Activated CD8-positive, alpha-beta memory T cell treated with anti-CD3 and anti-CD28 coated beads, Interleukin-2, amount 50 U/mL, for 1 hour (primary cell): Measurements from ENCODE around the gene NCEH1.
"Not testable (repeated sequence)": the region's sequence is repeated elsewhere in the genome, so short reads cannot be mapped to it uniquely, and the experiment has no call there.

Experiments
- DNase-seq: peaks from one replicate; pipeline ENCODE4 v3.0.0-alpha.2; 2020; ENCODE audit errors: extremely low read depth

Gene NCEH1, protein sequence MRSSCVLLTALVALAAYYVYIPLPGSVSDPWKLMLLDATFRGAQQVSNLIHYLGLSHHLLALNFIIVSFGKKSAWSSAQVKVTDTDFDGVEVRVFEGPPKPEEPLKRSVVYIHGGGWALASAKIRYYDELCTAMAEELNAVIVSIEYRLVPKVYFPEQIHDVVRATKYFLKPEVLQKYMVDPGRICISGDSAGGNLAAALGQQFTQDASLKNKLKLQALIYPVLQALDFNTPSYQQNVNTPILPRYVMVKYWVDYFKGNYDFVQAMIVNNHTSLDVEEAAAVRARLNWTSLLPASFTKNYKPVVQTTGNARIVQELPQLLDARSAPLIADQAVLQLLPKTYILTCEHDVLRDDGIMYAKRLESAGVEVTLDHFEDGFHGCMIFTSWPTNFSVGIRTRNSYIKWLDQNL

DNA sequence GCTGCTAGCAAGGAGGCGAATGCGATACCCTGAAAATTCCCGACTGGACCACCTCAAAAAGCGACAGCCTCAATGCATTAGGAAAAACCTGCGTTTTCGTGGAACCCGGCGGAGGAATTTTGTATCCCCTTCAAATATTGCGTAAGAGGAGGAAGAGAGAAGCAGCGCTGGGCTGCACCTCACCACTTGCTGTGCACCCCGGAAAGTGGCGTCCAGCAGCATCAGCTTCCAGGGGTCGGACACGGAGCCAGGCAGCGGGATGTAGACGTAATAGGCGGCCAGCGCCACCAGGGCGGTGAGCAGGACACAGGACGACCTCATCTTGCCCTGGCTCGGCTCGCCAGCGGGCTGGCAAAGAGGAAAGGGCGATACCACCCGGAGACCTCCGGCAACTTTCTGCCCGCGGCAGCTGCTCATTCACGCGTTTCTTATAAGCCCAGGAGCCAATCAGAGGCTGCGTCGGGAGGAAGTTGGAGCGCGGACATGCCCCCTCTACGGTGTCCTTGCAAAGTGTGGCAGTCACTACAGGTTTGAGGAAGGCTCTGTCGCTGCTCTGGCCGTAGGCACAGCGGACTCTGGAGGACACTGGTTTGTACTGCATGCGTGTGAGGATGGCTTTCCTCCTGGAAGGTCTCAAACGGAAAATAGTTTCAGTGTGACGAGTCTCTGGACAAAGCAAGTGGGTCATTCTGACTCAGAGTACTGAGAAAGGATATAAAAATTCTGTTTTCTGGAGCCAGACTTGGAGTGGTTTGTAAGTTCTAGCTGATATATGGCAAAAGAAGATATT is at the start of gene NCEH1:
Gene NCEH1 (minus strand): TSS at position 404 of the 790 bp plus-strand sequence. CDS start 83 bp downstream, at position 321.
- peak; percentile 38 for DNase-seq

DNA sequence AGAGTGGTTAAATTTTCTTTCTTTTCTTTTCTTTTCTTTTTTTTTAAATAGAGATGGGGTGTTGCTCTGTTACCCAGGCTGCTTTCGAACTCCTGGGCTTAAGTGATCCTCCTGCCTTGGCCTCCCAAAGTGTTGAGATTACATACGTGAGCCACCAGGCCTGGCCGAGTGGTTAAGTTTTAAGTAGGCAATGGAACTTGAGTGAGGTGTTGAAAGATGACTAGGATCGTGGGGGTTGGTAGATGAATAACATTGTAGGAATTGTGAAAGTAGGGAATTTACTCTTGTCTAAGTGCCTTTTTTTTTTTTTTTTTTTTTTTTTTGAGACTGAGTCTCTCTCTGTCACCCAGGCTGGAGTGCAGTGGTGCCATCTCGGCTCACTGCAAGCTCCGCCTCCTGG is 49.5 kb upstream of the NCEH1 start:
- DNase-seq, result not testable (repeated sequence)

DNA sequence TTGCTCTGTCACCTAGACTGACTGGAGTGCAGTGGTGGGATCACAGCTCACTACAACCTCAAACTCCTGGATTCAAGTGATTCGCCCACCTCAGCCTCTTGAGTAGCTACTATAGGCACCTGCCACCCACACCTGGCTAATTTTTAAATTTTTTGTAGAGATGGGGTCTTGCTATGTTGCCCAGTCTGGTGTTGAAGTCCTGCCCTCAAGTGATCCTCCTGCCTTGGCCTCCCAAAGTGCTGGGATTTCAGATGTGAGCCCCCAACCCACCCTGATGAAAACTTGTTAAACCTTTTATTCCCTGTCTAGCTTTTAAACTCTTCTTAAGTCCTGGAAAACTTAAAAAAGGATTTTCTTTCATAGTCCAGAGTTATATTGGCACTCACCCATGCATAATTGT is 42.3 kb upstream of the NCEH1 start:
- DNase-seq, result no peak

DNA sequence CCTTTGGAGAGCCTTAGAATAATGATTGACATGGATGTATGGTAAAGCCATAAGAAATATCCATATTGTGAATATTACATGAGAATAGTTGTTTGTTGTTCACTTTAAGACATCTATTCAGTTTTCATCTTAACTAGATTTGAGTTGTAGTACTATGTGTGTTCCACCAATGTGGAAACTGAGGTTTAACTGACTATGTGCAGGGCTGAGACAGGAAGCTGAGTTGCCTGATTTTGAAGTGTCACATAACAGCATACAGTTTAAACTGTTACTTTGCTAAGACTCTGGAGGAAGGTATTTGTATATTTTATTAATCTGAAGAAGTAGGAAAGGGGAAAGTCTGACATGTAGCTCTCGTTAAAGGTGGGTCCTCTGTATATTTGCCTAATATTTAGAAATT is 41.8 kb upstream of the NCEH1 start:
- DNase-seq, result no peak

DNA sequence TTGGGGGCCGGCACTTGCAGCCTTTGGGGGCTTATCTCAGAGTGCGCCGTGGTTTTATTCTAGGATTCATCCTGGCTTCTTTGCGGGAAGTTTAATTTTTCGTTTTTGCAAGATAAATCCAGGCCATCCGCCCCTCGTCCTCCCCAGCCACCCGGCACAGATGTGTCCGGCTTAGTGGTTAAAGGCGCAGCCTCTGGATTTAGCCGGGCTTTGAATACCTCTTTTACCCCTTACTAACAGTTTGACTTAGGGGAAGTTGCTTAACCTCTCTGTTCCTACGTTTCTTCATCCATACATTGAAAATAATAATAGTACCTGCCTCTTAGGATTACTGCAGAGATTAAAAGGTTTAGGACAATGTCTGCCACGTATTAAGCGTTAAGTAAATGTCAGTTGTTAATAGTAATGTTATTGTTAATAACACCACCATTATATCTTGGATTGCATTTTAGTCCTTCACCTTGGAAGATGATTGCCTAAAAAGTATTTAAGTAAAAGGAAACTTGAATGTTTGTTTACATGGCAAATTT is 40.4 kb upstream of the NCEH1 start:
- no peak for DNase-seq

DNA sequence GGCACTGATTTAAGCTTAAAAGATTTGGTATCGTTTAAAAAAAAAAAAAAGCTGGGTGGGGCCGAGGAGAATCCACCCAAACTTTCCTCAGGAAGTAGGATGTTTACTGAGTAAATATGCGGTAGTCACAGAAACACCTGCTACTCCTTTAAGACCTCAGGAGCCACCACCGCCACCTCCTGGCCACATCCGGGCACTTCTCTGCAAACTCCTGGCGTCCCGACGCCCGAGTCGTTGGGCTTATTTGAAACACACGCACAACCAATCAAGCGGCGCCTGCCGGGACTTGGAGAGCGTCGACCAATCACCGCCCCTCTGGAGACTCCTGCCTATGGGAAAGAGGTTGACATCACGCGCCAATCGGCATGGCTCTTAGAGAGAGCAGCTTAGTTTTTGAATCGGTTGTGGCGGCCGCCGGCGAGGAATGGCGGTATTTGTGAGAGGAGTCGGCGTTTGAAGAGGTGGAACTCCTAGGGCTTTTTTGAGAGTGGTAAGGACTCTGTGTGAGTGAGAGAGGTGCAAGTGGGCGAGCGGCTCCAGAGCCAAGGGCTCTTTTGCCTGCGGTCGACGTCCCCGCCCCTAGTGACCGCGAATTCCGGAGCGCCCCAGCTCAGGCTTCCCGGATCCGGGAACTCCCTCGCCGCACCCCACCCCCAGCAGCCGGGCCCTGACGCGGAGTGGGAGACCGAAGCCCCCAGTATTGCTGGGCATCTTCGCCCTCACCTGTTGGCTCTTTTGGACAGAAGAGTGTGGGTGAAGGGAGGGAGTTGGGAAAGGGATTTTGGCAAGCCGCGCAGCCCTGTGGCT is 39.7 kb upstream of the NCEH1 start, which contains the start of gene ECT2:
Gene ECT2 (plus strand): TSS at position 359 of the 807 bp plus-strand sequence. CDS start 3,805 bp downstream, outside the sequence.
- DNase-seq, result peak; percentile 96

DNA sequence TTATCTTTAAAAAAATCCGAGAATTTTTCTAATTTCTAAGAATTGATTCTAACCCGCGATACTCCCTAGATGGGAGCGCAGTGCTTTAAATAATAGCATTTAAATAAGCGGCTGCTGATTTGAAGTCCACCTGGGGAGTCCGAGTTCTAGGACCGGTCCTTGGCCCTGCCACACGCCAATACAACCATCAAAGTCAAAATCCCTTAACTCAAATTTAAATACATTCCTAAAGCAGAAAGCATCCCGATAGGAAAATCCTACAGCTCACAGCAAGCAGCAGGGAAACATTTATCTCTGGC is 39.2 kb upstream of the NCEH1 start:
- DNase-seq, result no peak

DNA sequence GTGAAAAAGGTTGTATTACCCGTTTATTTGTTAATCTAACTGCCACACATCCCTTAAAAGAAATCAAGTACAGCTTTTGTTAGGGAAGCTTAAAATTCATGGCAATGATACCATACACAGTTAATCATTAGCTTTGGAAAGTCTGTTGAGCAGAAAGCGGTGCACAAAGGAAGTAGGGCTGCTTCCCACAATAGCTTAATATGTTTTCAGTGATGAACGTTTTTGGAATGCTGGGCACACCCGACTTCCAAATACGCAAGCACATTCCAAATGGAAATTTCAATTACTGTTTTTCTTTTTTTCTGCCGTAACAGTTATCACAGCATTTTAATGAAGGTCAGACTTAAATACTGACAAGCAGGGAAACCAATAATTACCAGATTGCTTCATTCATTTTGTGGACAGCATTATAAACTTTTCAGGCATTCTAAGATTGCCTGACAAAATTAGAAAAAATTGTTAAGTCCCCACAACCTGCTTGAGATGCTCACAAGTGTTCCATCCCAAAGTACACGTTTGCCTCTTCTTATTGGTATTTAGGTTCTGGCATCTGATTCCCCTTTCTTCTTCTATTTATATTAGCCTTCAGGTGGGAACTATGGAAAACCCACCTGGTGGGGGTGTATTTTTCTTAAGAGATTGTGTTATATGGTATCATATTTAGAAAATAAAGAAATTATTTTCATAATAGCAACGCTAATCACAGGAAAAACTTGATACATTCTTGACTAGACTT is 38.5 kb upstream of the NCEH1 start:
- DNase-seq, result no peak

DNA sequence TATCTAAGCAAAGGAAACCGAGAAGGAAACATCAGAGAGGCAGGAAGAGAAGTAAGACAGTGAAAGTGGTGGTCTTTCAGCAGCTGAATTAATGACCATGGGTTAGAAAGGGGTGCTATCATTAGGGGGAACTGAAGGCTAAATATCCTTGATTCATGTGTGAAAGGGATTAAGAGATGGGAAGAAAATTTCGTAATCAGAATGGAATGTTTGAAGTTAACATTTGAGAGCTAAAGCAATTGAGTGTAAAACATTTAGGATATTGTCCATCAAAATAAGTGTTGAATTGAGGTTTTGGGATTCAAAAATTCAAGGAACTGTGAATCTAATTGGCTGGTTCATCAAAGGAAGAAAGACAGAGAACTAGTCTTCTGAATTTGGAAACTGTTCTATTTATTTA is 35.6 kb upstream of the NCEH1 start:
- DNase-seq, result no peak

DNA sequence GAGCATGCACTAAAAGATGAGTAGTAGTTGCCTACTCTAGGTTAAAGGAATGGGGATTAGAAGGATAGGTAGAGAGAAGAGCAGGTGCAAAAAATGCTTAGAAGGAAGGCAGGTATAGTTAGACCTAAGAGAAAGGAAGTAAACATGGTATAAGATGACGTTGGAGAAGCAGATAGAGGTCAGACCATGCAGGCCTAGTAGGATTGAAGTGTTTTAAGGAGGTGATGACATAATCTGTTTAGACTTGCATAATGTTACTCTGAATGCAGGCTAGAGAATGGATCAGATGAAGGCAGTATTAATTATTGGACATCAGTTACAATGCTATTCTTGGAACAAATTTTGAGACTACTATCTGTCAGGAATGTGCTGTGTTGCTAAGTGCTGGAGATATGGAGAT is 28.6 kb upstream of the NCEH1 start:
- DNase-seq, result no peak

DNA sequence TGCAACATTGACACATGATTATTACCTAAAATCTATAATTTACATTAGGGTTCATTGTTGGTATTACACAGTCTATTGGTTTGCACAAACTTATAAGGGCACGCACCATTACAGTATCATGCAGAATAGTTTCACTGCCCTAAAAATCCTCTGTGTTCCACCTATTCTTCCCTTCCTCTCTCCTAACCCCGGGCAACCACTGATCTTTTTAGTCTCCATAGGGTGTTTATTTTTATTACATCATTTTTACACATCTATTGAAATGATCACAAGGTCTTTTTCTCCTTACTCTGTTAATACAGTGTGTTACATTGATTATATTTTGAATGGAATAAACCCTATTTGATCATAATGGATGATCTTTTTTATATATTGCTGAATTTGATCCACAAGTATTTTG is 24.1 kb upstream of the NCEH1 start:
- no peak for DNase-seq

DNA sequence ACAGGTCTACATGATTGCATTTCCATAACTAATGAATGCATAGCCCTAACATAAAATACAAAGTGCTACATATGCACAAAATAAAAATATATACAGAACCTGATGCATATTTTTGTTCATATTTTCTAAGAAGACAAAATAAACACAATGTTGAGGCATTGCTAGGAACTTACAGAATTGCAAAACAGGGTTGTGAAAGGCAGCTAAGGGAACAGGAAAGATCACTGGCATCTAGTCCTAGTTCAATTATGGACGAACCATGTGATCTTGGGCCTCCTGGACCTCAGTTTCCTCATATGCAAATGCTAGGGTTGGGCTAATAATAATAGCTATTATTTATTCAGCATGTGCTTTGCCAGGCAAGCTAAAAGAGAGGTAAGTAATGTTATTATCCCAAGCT is 15.5 kb upstream of the NCEH1 start:
- no peak for DNase-seq

DNA sequence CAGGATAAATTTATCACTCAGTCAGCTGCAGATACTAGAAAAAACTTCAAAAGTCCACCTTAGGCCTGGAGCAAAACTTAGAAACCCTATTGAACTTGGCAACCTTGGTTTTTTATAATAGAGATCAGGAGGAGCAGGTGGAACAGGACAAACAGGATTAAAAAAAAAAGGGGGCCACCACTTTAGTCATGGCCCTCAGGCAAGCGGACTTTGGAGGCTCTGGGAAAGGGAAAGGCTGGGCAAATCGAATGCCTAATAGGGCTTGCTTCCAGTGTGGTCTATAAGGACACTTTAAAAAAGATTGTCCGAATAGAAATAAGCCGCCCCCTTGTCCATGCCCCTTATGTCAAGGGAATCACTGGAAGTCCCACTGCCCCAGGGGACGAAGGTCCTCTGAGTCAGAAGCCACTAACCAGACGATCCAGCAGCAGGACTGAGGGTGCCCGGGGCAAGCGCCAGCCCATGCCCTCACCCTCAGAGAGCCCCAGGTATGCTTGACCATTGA is 11.7 kb upstream of the NCEH1 start:
- DNase-seq, result not testable (repeated sequence)

DNA sequence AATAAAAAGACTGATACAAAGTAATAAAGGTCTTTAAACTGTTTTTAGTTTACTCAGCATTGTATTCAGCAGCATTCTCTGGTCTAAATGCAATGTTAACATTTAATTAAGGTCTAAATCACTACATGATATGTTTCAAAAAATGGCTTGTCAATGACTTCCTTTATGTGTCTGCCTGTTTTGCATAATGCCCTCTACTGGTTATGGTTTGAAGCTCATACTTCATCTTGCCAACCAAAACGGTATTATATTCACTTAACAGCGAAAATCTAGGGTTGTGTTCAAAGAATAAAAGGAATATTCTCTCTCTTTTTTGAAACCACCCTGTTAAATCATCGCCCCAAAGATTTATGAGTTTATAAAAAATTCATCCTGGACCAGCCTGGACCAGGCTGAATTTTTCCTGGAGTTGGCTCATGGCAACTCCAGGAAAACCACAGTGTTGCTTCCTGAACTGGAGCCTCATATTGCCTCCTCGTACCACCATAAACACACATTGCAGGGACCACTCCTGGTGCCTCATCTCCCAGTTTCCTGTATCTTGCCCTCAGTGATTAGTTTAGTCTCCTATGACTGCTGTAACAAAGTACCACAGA is 6.7 kb upstream of the NCEH1 start:
- DNase-seq, result no peak

DNA sequence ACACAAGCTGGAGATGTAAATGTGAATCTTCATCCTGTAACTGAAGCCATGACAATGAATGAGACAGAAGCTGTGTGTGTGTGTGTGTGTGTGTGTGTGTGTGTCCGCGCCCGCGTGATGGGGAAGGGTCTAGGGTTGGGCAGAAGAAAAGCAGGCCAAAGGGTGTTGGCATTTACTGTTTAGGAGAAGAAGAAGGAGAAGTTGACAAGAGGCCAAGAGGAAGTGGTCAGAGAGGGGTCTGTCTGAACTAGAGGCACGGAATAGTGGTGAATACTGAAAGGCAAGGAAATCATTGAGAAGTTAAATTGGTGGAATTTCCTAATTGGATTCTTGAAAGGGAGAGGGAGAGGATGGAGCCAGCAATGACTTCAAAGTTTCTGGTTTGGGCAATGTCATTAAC is 5.6 kb upstream of the NCEH1 start:
- DNase-seq, result no peak

DNA sequence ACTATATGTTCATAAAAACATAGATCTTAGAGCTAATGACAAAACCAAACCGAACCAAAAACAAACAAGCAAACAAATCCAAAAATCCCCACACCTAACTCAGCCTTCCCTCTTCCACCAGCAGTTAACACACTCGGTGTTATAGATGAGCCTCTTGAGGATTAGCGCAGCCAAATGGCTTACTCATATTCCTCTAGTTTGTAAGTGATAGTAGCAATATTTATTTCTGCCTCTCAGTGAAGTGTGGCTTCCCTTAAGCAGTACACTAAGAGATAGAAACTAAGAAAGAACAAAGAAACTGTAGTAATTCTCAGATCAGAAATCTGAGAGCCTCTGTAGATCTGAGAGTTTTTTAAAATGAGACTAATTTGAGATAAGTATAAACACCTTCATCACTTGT is 2.4 kb upstream of the NCEH1 start:
- DNase-seq, result no peak

DNA sequence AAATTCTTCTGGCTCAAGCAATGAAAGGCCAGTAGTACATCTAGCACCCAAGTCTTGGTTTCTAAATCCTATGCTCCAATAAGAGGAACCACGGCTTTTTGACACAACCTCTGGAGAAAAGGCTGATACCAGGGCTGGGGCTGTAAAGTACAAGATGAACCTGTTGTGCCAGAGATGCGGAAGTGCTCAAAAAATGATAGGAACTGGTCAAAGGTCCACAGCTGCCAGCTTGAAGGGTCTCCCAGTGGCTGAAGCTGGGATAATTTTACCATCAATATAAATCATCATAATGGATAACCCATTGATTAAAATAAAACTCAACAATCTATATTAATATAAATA is 558 bp upstream of the NCEH1 start:
- no peak for DNase-seq

DNA sequence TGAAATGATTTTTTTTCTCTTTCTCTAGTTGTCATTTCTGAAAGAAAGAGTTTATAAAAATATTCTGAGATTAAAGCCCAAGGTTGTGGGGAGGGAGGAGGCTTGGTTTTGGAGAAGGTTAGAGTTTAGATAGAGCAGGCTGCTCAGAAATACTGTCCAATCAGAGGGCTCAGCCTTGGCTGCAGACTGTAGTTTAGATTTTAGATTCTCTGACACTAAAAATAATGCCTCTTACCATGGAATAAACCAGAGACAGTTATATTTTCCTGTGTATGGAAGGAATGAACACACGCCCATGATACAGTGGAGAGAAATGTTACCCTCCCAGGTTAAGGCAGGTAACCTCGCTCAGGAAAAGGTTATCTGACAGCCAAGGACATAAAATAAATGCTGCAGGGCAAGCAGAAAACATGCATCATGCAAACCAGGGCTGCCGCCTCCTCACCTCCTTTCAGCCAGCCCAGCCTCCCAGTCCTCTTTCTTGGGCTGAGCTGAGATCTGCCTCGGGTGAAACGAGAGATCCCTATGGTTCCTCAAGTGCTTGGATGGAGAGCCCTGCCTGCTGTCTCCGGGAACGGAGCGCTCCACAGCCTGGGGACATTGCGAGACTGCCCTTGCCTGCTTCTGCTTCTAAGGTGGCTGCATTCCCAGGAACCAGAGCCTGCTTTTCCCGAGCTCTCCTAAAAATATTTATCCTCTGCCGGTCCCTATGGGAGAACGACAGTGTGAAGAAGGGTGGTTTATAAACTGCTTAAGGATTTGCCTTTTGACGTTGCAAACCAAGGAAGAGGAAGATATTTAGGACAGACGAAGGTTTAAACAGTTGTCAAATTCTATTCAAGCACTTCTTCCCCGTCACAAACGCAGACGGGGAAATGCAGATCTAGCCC is 848 bp downstream of the NCEH1 start:
- DNase-seq, result no peak

DNA sequence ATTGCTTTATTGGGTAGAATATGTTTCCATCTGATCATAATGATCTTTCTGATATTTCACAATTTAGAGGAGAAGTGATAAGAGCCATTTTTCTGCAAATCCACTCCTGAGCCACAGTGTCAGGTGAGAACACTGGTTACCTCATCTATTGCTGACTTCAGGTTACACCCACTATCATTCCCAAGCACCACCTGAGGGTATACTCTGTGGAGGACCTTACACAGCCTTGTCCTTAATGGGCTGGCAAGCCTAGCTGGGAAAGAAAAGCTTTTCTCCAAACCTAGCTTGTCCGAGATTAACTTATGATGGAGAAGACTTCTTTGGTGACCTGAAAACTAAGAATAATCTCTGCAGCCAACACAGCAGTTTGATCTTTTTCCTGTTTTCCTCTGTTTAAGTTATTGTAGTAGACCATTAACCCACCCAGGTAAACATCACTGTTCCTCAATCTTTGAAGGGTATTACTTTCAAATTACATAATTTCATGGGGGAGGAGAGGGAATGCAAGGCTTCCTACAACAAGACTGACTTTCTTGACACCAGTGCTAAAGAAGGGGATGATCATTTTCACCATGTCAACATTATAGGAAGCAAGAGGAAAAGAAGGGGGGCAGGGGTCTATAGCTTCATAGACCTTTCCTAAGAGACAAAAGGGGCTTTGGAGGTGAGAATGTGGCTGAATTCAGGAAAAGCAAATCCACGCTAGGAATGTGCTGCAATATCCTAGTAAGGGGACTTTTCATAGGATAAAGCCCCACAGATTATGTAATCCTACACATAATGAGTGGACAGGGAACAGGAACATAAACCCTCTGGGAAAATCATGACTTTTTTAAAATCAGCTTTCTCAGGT is 1.7 kb downstream of the NCEH1 start:
- no peak for DNase-seq
